HCT116 (cell line): ENCODE results near the gene TAMALIN. TPM values are rescaled to one million over a fixed set of nuclear protein-coding genes. Genes with fewer than 3 reads are reported as not detected.
A peak's percentile ranks its signal among the peaks of the same experiment; 100 is the strongest.

ENCODE experiments used
- ATAC-seq: fragments of 200-7000 bp; cut with Tn5 transposase; 2 replicates; pipeline ENCODE4 v1.9.1; 2020; ENCODE audit warnings: mild to moderate bottlenecking, moderate library complexity
- BruUV-seq: library from RNA; stranded (reverse); fragments of 400-500 nt; replicated peaks from 2 replicates; lab custom pipeline; 2021; lab: Mats Ljungman, UMichigan
- CTCF ChIA-PET: fragments of 300-600 bp; sonication (Branson Sonifier 250); formaldehyde crosslinking; loops from one replicate; lab custom pipeline; 2021; ENCODE audit warnings: antibody characterized with exemption; lab: Charles Lee
- POLR2A ChIA-PET: fragments of 300-600, 350-600 bp; sonication (Branson Sonifier 250); formaldehyde crosslinking; loops from one replicate; lab custom pipeline; 2021; ENCODE audit warnings: antibody characterized with exemption; lab: Charles Lee
- RAD21 ChIA-PET, 2 experiments: fragments of 300-600 bp; sonication (Branson Sonifier 250); formaldehyde crosslinking; loops; one replicate each; lab custom pipeline; 2023; ENCODE audit warnings: low total read pairs in 2 of 2; ENCODE audit not compliant: uncharacterized antibody in 2 of 2, unreplicated experiment in 2 of 2, low non-redundant PET in 1 of 2; lab: Charles Lee
- DNase-seq: peaks from one replicate; pipeline ENCODE4 v3.0.0-alpha.2; 2010; ENCODE audit warnings: low read depth, low spot score
- H2AFZ ChIP-seq: fragments of 200-600 bp; shearing (Covaris generic), sonication (generic); 2 replicates; pipeline ENCODE4 v1.6.1; 2017; ENCODE audit warnings: low read depth, mixed run types, mixed read lengths, antibody characterized with exemption, low read length; ENCODE audit not compliant: poor library complexity, severe bottlenecking
- H3K27ac ChIP-seq: 2 replicates; pipeline ENCODE4 v1.5.1; 2012; ENCODE audit warnings: low read depth, low read length
- H3K27me3 ChIP-seq: fragments of 200-600 bp; sonication (generic); 2 replicates; pipeline ENCODE4 v1.6.1; 2016; ENCODE audit warnings: mixed run types, low read length, mixed read lengths; ENCODE audit not compliant: insufficient read depth
- H3K36me3 ChIP-seq, 2 experiments: fragments of 200-500 bp in 1 of 2; fragments of 200-600 bp in 1 of 2; sonication (Bioruptor generic) in 1 of 2; sonication (generic) in 1 of 2; 2 replicates each; pipeline versions ENCODE4 v1.5.1 to v1.6.1; 2014 to 2016; ENCODE audit warnings: low read length in 2 of 2, inconsistent platforms in 1 of 2, mixed read lengths in 1 of 2, mixed run types in 1 of 2; ENCODE audit not compliant: insufficient read depth in 2 of 2, control insufficient read depth in 1 of 2
- H3K4me1 ChIP-seq, 2 experiments: fragments of 200-600 bp in 1 of 2; sonication (generic) in 1 of 2; 2 replicates each; pipeline versions ENCODE4 v1.5.1 to v1.6.1; 2012 to 2017; ENCODE audit warnings: low read length in 2 of 2, inconsistent platforms in 1 of 2, mild to moderate bottlenecking in 1 of 2, mixed read lengths in 1 of 2, mixed run types in 1 of 2, moderate library complexity in 1 of 2; ENCODE audit not compliant: insufficient read depth in 2 of 2, control insufficient read depth in 1 of 2
- H3K4me2 ChIP-seq: fragments of 200-600 bp; sonication (generic); 2 replicates; pipeline ENCODE4 v1.6.1; 2017; ENCODE audit warnings: mixed run types, low read length, mixed read lengths
- H3K4me3 ChIP-seq, 2 experiments: fragments of 200-600 bp in 1 of 2; sonication (generic) in 1 of 2; replicated peaks in 1 of 2; 2 replicates each; pipeline ENCODE4 v1.5.1; 2011 to 2016; ENCODE audit warnings: low read length in 2 of 2, control low read depth in 1 of 2, low read depth in 1 of 2, mild to moderate bottlenecking in 1 of 2, mixed read lengths in 1 of 2, mixed run types in 1 of 2
- H3K79me2 ChIP-seq: fragments of 200-600 bp; sonication (generic); 2 replicates; pipeline ENCODE4 v1.6.1; 2017; ENCODE audit warnings: mild to moderate bottlenecking, mixed run types, low read length, moderate library complexity, mixed read lengths; ENCODE audit not compliant: insufficient read depth
- H3K9ac ChIP-seq: fragments of 200-600 bp; sonication (generic); 2 replicates; pipeline ENCODE4 v1.6.1; 2016; ENCODE audit warnings: low read length, mixed read lengths
- H3K9me2 ChIP-seq: fragments of 200-600 bp; sonication (generic), shearing (Covaris generic); 2 replicates; pipeline ENCODE4 v1.6.1; 2017; ENCODE audit warnings: mixed run types, mild to moderate bottlenecking, moderate library complexity; ENCODE audit not compliant: insufficient read depth
- H3K9me3 ChIP-seq, 2 experiments: fragments of 200-500 bp in 1 of 2; fragments of 200-600 bp in 1 of 2; sonication (Bioruptor generic) in 1 of 2; sonication (generic) in 1 of 2; 2 replicates each; pipeline ENCODE4 v1.6.1; 2014 to 2017; ENCODE audit warnings: low read length in 2 of 2, mixed read lengths in 2 of 2, inconsistent platforms in 1 of 2, low read depth in 1 of 2, mild to moderate bottlenecking in 1 of 2, mixed run types in 1 of 2, moderate library complexity in 1 of 2; ENCODE audit not compliant: control insufficient read depth in 1 of 2, insufficient read depth in 1 of 2
- H4K20me1 ChIP-seq: fragments of 200-600 bp; sonication (generic), shearing (Covaris generic); 2 replicates; pipeline ENCODE4 v1.6.1; 2017; ENCODE audit warnings: mixed run types, mild to moderate bottlenecking, moderate library complexity; ENCODE audit not compliant: insufficient read depth
- CEBPB ChIP-seq: IDR thresholded peaks from 2 replicates; pipeline ENCODE4 v1.6.1; 2012; ENCODE audit warnings: low read depth
- POLR2A ChIP-seq: IDR thresholded peaks from 2 replicates; pipeline ENCODE4 v1.7.0; 2011; ENCODE audit warnings: borderline replicate concordance; ENCODE audit not compliant: insufficient read depth, insufficient read length; ENCODE audit errors: extremely low read depth
- POLR2AphosphoS5 ChIP-seq: IDR thresholded peaks from 2 replicates; pipeline ENCODE4 v1.6.1; 2011; ENCODE audit warnings: mild to moderate bottlenecking, low read depth, low read length, moderate library complexity
- SP1 ChIP-seq: IDR thresholded peaks from 2 replicates; pipeline ENCODE4 v1.6.1; 2012; ENCODE audit warnings: low read depth
- TCF7L2 ChIP-seq: IDR thresholded peaks from 2 replicates; pipeline ENCODE4 v1.7.0; 2011; ENCODE audit warnings: borderline replicate concordance, inconsistent platforms; ENCODE audit not compliant: insufficient read depth, insufficient read length; ENCODE audit errors: extremely low read depth
- ZFX ChIP-seq: fragments of 450-650 bp; IDR thresholded peaks from 2 replicates; pipeline ENCODE4 v1.6.1; 2017
- intact Hi-C: fragments of 100-400 bp; cut with micrococcal nuclease; formaldehyde crosslinking; loops from 2 replicates; pipeline ENCODE4 v1.10.0; 2022
- total RNA-seq: library from RNA; stranded (reverse); gene quantifications from one replicate; pipeline ENCODE4 v1.2.1, GENCODE V29; 2021; ENCODE audit not compliant: unreplicated experiment

TAMALIN gene
- total RNA-seq, 1 experiment from 2014 or later: 1.1 TPM

GRCh38 chr12:52032446-52032803, 25.7 kb downstream of the TAMALIN start (continued):
- no peak for TF ChIP-seq POLR2A

DNA sequence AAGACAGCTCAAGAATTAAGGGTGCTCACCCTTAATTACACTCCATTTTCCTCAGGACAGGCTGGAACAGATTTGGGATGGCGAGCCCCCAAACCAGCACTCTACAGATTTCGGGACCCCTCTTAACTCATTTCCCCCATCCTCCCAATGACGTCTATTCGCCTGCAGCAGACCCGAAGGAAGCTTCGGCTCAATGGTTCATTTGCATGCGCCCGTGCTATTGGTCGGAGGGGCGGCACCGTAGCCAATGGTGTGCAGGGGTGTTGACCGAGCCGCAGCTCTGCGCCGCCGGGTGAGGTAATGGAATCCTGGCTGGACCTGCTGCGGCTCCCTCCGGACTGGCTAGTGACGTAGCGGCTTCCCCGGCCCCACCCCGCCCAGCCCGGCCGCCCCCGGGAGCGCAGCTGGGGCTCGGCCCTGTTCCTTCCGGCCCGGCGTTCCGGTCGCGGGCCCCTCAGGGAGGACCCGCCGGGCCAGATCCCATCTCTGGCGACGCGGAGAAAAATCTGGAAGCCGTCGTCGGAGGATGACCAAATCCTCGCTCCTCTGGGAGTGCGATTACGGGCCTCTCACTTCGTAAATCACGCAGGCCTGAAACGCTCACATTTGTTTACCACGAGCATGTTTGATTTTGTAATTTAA, 26.2 kb downstream of the TAMALIN start:
- DNase-seq (peak; percentile 89), ATAC-seq (peak; percentile 94)
- Histone ChIP-seq H3K9ac (peak overlapping the region; percentile 60), H3K27ac (no peak overlapping the region), H3K4me2 (peak overlapping the region; percentile 75), H2AFZ (no peak overlapping the region), H3K27me3 (no peaks in the 10 kb centered on the region), H4K20me1 (no peaks in the 10 kb centered on the region), H3K79me2 (peaks cover 6% of the 10 kb centered on the region; the same call in 1 of the 2 replicates), H3K9me2 (no peaks in the 10 kb centered on the region), H3K4me1 (peaks cover 28 to 50% of the 10 kb centered on the region in 2 experiments), H3K9me3 (no peaks in the 10 kb centered on the region), H3K4me3 (peak overlapping the region; percentile 29 to 47), H3K36me3 (no peaks in the 10 kb centered on the region)
- no TSS peak for BruUV-seq
- TF ChIP-seq POLR2AphosphoS5: peak; percentile 45
- TF ChIP-seq SP1: no peak
- TF ChIP-seq ZFX: peak; percentile 38; the same call in 1 of the 2 replicates
- TF ChIP-seq TCF7L2: peak; percentile 37
- RAD21 ChIA-PET: interaction anchor here in 1 of 2 experiments (0.6 kb wide), 1 partner anchor 263 kb away, joined by 5 read pairs; no protein-coding TSS in a partner anchor
- intact Hi-C loops: no loop called here
- CTCF ChIA-PET: interaction anchor here (0.6 to 5.2 kb wide), 12 partner anchors 8 to 838 kb away, joined by 3 to 29 read pairs (median 6); partner anchors contain the start of gene NR4A1
- POLR2A ChIA-PET: interaction anchor here (0.9 to 5.1 kb wide), 9 partner anchors 8 to 247 kb away, joined by 3 to 40 read pairs (median 5); partner anchors contain the start of genes ATG101 and NR4A1

DNA sequence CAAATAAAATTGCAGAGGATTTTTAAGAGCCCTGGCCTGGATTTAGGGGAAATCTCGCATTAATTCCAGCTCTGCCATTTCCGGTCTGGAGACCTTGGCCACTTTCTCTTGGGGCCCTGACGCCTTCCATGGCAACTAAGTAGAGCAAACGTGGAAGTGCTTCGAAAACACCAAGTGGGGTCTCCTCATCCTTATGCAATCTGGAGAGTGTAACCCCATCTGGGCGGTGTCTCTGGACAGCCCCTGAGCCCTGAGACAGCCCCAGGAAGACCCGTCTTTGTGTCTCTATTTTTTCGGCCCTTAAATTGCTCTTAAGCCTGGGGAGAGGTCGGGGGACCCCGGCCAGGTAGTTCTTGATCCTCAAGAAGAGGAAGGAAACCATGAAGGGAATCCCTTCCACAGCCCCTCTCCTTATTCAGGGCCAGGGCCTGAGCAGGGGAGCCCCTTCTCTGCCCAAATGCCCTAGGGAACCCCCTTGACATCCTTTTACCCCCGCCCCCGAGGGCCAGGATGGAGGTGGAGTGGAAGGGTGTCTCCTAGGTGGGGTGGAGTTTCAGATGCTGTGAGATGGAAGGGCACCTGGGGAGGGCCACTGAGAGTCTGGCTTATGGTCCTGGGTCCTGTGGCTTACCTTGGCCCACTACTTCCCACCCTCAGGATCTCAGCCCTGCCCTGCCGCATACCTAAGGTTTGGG, 26.8 kb downstream of the TAMALIN start:
- H3K27me3 ChIP-seq: no peaks in the 10 kb centered on the region
- H3K4me3 ChIP-seq: peak overlapping the region; percentile 25 to 47
- no peaks in the 10 kb centered on the region for H4K20me1 ChIP-seq
- peak overlapping the region; percentile 75 for H3K4me2 ChIP-seq
- TF ChIP-seq ZFX (peak; percentile 2; the same call in 1 of the 2 replicates), CEBPB (no peak)
- BruUV-seq: TSS peak; percentile 92
- no peaks in the 10 kb centered on the region for H3K36me3 ChIP-seq
- H3K27ac ChIP-seq: no peak overlapping the region
- ChIA-PET RAD21 (no interaction called here), POLR2A (interaction anchor here (0.9 to 5.1 kb wide), 9 partner anchors 9 to 247 kb away, joined by 3 to 40 read pairs (median 5); partner anchors contain the start of genes ATG101 and NR4A1), CTCF (interaction anchor here (0.6 to 5.2 kb wide), 12 partner anchors 7 to 837 kb away, joined by 3 to 29 read pairs (median 6); partner anchors contain the start of gene NR4A1)
- H3K9me3 ChIP-seq: no peaks in the 10 kb centered on the region
- intact Hi-C loops: no loop called here
- ATAC-seq: no peak
- H3K4me1 ChIP-seq: peaks cover 28 to 56% of the 10 kb centered on the region in 2 experiments
- H3K9me2 ChIP-seq: no peaks in the 10 kb centered on the region
- no peak for DNase-seq
- H3K9ac ChIP-seq: peak overlapping the region; percentile 60
- H2AFZ ChIP-seq: no peak overlapping the region
- H3K79me2 ChIP-seq: peaks cover 11% of the 10 kb centered on the region; the same call in 1 of the 2 replicates
